GM12872 (cell line): Measurements from ENCODE around the gene ANOS1.

Experiments used
- TF ChIP-seq, protein P1 (sequence below): IDR thresholded peaks from 3 replicates; pipeline ENCODE4 v1.5.1; 2011; ENCODE audit warnings: low read depth, mild to moderate bottlenecking, low read length, moderate library complexity; ENCODE audit not compliant: insufficient read depth

Gene ANOS1

DNA sequence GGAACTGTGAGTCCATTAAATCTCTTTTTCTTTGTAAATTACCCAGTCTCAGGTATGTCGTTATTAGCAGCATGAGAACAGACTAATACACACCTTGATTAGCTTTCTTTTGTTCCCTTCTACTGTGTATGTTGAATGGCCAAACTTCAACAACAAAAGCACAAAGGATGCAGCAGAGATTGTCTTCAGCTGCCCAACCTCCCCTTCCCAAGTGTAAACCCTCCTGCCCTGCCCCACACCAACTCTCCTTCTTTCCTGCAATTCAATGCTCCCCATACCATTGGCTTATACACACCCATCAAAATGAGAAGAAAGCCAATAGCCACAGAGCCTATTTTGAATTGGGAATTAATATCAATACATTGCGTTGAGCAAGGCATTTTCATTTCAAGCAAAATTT, 27.8 kb downstream of the ANOS1 start:
- TF ChIP-seq, protein P1, sequence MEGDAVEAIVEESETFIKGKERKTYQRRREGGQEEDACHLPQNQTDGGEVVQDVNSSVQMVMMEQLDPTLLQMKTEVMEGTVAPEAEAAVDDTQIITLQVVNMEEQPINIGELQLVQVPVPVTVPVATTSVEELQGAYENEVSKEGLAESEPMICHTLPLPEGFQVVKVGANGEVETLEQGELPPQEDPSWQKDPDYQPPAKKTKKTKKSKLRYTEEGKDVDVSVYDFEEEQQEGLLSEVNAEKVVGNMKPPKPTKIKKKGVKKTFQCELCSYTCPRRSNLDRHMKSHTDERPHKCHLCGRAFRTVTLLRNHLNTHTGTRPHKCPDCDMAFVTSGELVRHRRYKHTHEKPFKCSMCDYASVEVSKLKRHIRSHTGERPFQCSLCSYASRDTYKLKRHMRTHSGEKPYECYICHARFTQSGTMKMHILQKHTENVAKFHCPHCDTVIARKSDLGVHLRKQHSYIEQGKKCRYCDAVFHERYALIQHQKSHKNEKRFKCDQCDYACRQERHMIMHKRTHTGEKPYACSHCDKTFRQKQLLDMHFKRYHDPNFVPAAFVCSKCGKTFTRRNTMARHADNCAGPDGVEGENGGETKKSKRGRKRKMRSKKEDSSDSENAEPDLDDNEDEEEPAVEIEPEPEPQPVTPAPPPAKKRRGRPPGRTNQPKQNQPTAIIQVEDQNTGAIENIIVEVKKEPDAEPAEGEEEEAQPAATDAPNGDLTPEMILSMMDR: no peak

DNA sequence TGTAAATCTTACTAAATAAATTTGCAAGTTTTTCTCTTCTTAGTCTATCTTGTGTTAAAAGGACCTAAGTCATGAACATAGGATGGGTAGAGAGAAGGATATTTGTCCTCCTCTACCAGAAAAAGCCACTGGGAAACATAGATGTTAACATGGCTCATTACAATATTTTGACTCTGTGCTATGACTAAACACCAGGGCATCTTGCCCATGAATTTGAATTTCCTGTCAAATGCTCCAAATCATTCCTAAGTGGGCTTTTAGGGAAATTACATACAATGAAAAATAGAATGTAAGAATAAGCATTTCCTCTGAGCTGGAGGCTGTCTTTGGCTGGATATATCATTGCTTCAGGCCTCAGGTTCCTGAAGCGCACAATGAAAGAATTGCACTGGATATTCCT, 39.1 kb downstream of the ANOS1 start:
- TF ChIP-seq, protein P1: no peak

DNA sequence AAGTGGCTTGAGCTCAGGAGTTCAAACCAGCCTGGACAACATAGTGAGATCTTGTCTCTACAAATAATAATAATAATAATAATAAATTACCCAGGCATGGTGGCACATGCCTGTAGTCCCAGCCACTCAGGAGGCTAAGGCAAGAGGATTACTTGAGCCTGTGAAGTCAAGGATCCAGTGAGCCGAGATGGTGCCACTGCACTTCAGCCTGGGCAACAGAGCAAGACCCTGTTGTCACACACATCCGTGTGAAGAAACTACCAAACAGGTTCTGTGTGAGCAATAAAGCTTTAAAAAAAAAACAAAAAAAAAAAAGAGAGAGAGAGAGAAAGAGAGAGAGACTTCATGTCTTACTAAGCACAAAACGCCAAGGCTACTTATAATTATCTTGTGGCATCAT, 42.5 kb downstream of the ANOS1 start:
- TF ChIP-seq, protein P1: no peak

DNA sequence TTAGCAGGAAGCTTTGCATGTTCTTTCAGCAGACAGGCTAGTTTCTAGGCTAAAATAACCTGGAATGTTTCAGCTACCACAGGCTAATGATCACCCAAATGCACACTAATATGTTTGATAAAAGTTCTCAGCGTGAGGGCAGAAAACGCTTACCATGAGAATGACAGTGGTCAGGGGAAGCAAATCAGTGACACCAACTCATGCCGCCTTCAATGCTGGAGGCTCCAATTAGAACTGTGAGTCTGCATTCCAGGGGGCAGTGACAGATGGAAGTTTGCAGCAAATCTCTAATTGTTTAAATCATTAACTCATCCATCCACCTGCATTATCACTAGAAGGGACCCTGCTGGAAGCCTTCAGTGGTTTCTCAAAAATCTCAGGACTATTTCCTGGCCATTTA, 43.2 kb downstream of the ANOS1 start:
- TF ChIP-seq, protein P1: no peak

DNA sequence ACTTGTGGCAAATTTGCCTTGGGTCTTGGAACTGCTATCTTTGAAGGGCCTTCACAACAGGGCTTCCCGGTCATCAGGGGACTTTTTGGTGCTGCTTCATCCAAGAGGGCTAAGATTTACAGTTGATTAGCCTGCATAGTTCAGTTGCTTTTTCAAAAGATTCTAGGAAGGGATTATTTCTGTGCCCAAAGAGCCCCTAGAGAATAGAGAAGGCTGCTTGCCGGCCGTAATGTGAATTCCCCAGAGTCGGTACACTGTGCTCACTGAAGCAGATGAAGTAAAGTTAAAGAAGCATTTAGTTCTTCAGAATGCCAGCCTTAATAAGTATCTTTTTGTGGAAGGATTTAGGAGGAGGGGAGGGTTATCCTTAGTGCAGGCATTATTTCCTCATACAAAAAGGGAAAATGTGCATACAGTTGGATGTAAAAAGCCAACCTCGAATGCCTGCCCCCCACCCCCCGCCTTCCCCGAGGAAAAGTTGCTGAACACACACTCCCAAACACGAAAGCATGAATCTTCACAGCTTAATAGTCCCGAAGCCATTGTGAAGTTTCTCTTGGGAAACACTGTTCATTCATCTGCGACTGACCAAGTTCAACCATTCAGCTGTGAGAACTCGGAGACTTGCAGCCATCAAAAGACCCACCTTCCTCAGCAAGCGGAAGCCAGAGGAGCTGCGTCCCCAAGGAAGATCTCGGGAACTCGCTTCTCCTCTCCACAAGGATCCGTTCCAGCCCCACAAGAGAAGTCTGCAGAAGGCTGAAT, 47.6 kb downstream of the ANOS1 start:
- TF ChIP-seq, protein P1: no peak

DNA sequence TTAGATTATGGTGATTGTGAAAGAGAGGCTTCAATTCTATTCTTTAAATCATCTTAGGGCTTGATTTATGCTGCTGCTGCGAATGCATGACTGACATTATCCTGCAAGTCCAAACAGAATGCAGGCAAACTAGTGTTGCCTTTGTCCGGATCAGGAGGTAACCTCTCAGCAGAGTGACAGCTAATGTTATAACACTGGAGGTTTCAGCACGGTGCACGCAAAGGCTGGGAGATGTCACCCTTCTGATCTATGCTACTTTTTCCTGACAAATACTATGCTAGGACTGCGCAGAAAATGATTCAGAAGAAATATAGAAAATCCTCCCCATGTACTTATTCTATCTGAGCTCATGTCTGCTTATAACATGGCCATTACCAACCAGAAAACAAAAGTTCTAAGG, 48.2 kb downstream of the ANOS1 start:
- TF ChIP-seq, protein P1: no peak

DNA sequence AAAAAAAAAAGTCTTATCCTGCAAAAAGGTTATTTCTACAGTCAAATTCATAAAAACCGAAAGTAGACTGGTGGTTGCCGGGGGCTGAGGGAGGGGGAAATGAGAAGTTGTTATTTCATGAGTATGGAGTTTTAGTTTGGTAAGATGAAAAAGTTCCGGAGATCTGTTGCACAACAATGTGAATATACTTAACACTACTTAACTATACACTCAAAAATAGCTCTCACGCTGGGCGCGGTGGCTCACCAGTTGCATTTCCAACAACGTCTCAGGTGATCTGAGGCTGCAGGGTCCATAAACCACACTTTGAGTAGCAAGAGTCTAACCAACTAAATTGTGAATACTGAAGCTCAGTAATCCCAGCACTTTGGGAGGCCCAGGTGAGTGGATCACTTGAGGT, 52.4 kb downstream of the ANOS1 start:
- TF ChIP-seq, protein P1: no peak
